Measurements from ENCODE around the gene RXFP4. TPM values are rescaled to one million over a fixed set of nuclear protein-coding genes. Genes with fewer than 3 reads are reported as not detected.

The RXFP4 gene
- total RNA-seq, 1 experiment from 2014 or later: not detected

DNA sequence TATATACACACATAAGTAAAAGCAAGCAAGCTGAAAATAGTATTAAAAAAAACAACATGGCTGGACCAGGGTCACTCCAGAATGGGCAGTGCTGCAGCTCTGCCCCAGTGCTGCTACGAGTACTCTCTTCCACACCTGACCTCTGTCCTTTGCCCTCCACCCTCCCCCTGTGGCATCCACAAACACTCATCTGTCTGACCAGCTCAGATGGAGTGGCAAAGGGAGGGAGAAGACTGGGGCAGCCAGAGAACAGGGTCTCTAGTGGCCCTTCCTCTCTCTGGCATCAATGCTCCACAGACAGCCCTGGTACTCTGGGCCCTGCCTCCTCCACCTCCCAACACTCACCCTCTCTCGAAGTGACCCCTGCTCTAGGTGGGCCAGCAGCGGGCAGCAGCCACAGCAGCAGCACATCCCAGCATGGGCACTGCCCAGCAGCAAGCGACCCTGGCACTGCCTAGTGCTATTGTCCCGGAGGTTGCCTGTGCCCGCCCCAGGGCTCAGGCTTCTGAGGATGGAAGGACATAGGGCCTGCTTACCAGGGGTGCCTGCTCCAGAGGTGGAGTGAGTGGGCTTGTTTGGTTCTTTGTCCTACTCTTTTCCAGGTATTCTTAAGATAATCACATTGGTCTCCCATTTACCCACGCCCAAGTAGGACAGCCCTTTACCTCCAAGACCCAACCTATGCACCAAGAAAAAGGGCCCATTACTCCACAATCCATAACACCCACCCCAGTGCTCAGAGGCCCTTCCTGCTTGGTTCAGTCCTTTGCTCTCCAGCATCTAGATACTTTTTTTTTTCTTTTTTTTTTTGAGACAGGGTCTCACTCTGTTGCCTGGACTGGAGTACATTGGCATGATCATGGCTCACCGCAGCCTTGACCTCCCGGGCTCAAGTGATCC, 30.7 kb downstream of the RXFP4 start:
- no peak for DNase-seq
- Histone ChIP-seq H3F3A (ENCODE audit: low read length, unreplicated experiment) (no peaks in the 10 kb centered on the region), H3K9me3 (ENCODE audit: low read length) (no peaks in the 10 kb centered on the region), H3K4me2 (ENCODE audit: low read length) (no peak overlapping the region), H2AFZ (ENCODE audit: low read length) (no peak overlapping the region), H3K36me3 (ENCODE audit: low read depth, low read length) (peaks cover 20% of the 10 kb centered on the region), H3K9ac (ENCODE audit: low read length) (no peak overlapping the region), H3K27me3 (ENCODE audit: low read length) (no peaks in the 10 kb centered on the region), H3K79me2 (ENCODE audit: low read length) (peaks cover 92% of the 10 kb centered on the region), H3K9me2 (replicated peaks; ENCODE audit: low read length) (no peaks in the 10 kb centered on the region), H3K4me3 (ENCODE audit: low read length) (no peak overlapping the region), H3K27ac (ENCODE audit: low read length) (no peak overlapping the region), H3K4me1 (ENCODE audit: insufficient read depth, low read length) (peaks cover 40% of the 10 kb centered on the region), H4K20me1 (ENCODE audit: low read length) (peaks cover 20% of the 10 kb centered on the region)
- ChIA-PET CTCF (no interaction called here), POLR2A (ENCODE audit: unreplicated experiment) (no interaction called here)
- BruUV-seq (replicated peaks): no TSS peak
- no peak for ATAC-seq
- no peak for TF ChIP-seq EZH2 (IDR thresholded peaks at IDR 0.05; ENCODE audit: low read length, unreplicated experiment)
- TF ChIP-seq, protein P1, sequence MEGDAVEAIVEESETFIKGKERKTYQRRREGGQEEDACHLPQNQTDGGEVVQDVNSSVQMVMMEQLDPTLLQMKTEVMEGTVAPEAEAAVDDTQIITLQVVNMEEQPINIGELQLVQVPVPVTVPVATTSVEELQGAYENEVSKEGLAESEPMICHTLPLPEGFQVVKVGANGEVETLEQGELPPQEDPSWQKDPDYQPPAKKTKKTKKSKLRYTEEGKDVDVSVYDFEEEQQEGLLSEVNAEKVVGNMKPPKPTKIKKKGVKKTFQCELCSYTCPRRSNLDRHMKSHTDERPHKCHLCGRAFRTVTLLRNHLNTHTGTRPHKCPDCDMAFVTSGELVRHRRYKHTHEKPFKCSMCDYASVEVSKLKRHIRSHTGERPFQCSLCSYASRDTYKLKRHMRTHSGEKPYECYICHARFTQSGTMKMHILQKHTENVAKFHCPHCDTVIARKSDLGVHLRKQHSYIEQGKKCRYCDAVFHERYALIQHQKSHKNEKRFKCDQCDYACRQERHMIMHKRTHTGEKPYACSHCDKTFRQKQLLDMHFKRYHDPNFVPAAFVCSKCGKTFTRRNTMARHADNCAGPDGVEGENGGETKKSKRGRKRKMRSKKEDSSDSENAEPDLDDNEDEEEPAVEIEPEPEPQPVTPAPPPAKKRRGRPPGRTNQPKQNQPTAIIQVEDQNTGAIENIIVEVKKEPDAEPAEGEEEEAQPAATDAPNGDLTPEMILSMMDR (conservative IDR thresholded peaks at IDR 0.05; ENCODE audit: low read depth, low read length): no peak
- TF ChIP-seq EZH2phosphoT487 (IDR thresholded peaks at IDR 0.05; ENCODE audit: borderline replicate concordance, low read length): no peak
- intact Hi-C loops (cut with micrococcal nuclease): no loop called here

DNA sequence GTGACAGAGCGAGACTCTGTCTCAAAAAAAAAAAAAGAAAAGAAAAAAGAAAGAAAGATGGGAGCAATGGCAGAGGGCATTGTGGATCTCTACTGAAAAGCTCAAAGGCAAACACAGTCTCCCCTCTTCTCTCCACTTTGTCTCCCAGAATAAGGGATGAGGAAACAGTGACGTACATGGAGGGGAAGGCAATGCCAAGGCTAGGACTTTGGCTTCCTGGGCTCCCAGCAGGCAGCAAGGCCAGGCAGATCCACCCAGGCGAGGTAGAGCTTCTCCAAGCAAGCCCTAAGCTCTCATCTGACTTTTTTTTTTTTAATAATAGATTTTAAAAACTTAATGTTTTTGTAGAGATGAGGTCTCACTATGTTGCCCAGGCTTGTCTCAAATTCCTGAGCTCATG, 32.3 kb downstream of the RXFP4 start:
- Histone ChIP-seq H3K4me3 (ENCODE audit: low read length) (no peak overlapping the region), H3K36me3 (ENCODE audit: low read depth, low read length) (peaks cover 4% of the 10 kb centered on the region), H3F3A (ENCODE audit: low read length, unreplicated experiment) (no peaks in the 10 kb centered on the region), H4K20me1 (ENCODE audit: low read length) (peaks cover 20% of the 10 kb centered on the region), H3K4me2 (ENCODE audit: low read length) (no peak overlapping the region), H3K9me3 (ENCODE audit: low read length) (no peaks in the 10 kb centered on the region), H3K9ac (ENCODE audit: low read length) (no peak overlapping the region), H3K4me1 (ENCODE audit: insufficient read depth, low read length) (peaks cover 43% of the 10 kb centered on the region), H3K27ac (ENCODE audit: low read length) (no peak overlapping the region), H3K79me2 (ENCODE audit: low read length) (peaks cover 98% of the 10 kb centered on the region), H3K9me2 (replicated peaks; ENCODE audit: low read length) (no peaks in the 10 kb centered on the region), H3K27me3 (ENCODE audit: low read length) (no peaks in the 10 kb centered on the region), H2AFZ (ENCODE audit: low read length) (no peak overlapping the region)
- TF ChIP-seq EZH2phosphoT487 (IDR thresholded peaks at IDR 0.05; ENCODE audit: borderline replicate concordance, low read length) (no peak), EZH2 (IDR thresholded peaks at IDR 0.05; ENCODE audit: low read length, unreplicated experiment) (no peak)
- TF ChIP-seq, protein P1 (conservative IDR thresholded peaks at IDR 0.05; ENCODE audit: low read depth, low read length): no peak
- ATAC-seq (no peak), DNase-seq (no peak)
- POLR2A ChIA-PET (ENCODE audit: unreplicated experiment): no interaction called here
- CTCF ChIA-PET: interaction anchor here (0.7 kb wide), 1 partner anchor 112 kb away, joined by 3 read pairs; no protein-coding TSS in a partner anchor
- intact Hi-C loops (cut with micrococcal nuclease): no loop called here
- no TSS peak for BruUV-seq (replicated peaks)

Data from PC-3 (cell line).